ENCODE results near the gene HOXA5. TPM values are rescaled to one million over a fixed set of nuclear protein-coding genes. Genes with fewer than 3 reads are reported as not detected.

The HOXA5 gene
- total RNA-seq, 1 donor from 2014 or later = not detected

DNA sequence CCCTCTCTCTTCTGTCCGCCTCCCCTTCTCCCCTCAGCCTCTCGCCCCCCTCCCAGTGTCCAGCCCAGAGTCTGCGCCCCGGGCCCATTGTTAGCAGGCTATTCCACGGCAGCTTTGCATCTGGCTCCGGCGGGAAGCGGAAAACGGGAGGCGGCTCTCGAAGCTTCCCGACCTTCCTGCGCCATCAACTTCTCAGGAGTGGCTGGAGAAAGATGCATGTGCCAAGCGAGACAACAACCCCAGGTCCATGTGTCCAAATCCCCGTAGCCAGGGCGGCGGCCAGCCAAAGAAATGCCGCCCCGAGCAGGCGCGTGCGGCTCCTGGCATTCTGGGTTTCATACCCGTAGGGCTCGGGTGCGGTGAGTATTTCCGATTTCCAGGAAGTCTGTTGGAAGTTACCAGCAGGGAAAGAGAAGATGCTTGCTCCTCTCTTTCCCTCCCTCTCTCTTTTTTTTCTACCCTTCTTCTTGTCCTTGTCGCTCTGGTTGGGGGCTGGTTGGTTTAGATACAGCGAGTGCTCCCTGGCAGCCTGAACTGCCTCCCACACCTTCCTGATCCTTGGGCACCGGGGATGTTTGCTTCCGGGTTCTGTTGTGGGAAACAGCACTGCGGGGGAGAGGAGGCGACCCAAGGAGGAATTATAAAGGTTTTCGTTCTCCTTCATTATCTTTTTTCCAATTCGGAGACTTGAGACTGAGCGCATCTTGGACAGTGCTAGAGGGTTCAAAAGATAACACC lies 39.8 kb downstream of the HOXA5 start:
- peak overlapping the region; percentile 18 for H3K4me3 Mint-ChIP-seq (ENCODE audit: unreplicated experiment)
- TF ChIP-seq, protein P1, sequence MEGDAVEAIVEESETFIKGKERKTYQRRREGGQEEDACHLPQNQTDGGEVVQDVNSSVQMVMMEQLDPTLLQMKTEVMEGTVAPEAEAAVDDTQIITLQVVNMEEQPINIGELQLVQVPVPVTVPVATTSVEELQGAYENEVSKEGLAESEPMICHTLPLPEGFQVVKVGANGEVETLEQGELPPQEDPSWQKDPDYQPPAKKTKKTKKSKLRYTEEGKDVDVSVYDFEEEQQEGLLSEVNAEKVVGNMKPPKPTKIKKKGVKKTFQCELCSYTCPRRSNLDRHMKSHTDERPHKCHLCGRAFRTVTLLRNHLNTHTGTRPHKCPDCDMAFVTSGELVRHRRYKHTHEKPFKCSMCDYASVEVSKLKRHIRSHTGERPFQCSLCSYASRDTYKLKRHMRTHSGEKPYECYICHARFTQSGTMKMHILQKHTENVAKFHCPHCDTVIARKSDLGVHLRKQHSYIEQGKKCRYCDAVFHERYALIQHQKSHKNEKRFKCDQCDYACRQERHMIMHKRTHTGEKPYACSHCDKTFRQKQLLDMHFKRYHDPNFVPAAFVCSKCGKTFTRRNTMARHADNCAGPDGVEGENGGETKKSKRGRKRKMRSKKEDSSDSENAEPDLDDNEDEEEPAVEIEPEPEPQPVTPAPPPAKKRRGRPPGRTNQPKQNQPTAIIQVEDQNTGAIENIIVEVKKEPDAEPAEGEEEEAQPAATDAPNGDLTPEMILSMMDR (IDR thresholded peaks at IDR 0.05; ENCODE audit: partially characterized antibody, unreplicated experiment) = no peak
- H3K27ac Mint-ChIP-seq (ENCODE audit: unreplicated experiment) = no peak overlapping the region
- H3K36me3 Mint-ChIP-seq (ENCODE audit: unreplicated experiment) = peaks cover 4% of the 10 kb centered on the region
- peaks cover 43% of the 10 kb centered on the region for H3K9me3 Mint-ChIP-seq (ENCODE audit: unreplicated experiment)
- no peak for DNase-seq
- peaks cover 14% of the 10 kb centered on the region for H3K4me1 Mint-ChIP-seq (ENCODE audit: low read depth, unreplicated experiment)
- peaks cover 67% of the 10 kb centered on the region for H3K27me3 Mint-ChIP-seq (ENCODE audit: unreplicated experiment)

DNA sequence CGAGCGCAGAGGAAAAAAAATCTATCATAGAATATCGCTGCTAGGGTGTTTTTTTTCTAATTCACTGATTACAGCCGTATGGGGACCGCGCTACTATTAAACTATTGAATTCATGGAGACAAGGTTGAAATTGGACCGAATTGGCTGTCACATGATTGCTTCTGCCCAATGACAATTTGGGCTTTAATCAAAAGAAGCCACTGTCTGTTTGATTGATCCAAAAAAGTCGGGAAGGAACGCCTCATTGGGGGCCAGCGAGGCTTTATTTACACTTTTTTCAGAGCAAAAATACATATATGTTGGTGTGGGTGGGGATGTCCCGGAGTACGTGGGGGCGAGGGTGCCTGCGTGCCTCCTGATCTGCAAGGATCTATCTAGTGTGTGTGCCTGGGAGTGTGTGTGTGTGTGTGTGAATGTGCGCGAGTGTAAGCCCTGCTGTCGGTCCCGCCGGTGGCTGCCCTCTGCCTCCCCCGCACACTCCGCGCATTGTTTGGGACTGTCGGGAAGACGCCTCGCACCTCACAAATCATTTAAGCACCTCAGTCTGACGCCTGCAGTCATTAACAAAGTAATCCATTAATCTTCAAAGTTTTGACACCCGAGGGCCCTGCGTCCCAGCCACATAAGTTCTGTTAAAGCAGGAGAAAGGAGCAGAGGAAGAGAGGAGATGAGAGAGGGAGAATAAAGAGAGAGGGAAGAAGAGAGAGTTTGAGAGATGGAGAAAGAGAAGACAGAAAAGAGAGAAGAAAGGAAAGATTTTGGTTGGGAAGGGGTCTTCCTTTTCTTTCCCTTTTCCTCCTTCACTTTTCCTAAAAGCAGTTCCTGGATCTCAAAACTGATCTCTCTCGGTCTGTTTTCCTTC lies 40.7 kb downstream of the HOXA5 start, which contains the start of gene HOXA2:
Gene HOXA2 (minus strand): TSS at position 103 of the 862 bp plus-strand sequence. CDS start 183 bp downstream, outside the sequence.
- Mint-ChIP-seq H3K27me3 (ENCODE audit: unreplicated experiment) (peaks cover 70% of the 10 kb centered on the region), H3K27ac (ENCODE audit: unreplicated experiment) (peak within 1 kb of the TSS; percentile 49)

DNA sequence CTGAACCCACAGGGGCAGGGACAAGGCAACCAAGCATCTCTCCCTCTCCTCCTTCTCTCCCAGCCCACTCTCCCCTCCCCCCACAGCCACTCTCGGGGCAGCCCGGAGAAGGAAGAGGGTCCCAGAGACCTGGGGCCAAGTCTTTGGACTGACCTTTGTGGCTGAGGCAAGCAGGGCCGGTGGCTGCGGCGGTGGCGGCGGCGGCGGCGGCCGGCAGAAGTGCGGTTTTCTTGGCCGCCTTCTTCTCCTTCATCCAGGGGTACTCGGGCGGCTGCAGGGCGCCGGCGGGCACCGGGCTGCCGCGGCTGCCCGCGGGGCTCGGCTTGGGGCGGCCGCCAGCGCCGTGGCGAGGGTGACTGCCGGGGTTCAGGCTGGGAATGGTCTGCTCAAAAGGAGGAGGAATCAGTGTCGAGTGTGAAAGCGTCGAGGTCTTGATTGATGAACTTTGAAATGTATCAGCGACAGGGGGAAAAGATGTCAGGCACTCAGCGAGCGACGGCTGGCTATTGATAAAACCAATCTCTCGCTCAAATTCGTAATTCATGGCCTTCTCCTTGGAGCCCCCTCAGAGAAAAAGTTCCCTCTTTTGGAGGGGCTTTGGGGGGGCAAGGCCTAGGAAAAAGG lies 41.4 kb downstream of the HOXA5 start:
- no peak for DNase-seq
- Mint-ChIP-seq H3K4me3 (ENCODE audit: unreplicated experiment) (no peak overlapping the region), H3K36me3 (ENCODE audit: unreplicated experiment) (peaks cover 4% of the 10 kb centered on the region), H3K4me1 (ENCODE audit: low read depth, unreplicated experiment) (peaks cover 14% of the 10 kb centered on the region), H3K27me3 (ENCODE audit: unreplicated experiment) (peaks cover 71% of the 10 kb centered on the region), H3K9me3 (ENCODE audit: unreplicated experiment) (peaks cover 39% of the 10 kb centered on the region), H3K27ac (ENCODE audit: unreplicated experiment) (peak overlapping the region; percentile 49)
- TF ChIP-seq, protein P1 (IDR thresholded peaks at IDR 0.05; ENCODE audit: partially characterized antibody, unreplicated experiment) = no peak

More for the DNA sequence above, 40.7 kb downstream of the HOXA5 start, which contains the start of gene HOXA2:
- no peak for DNase-seq
- TF ChIP-seq, protein P1 (IDR thresholded peaks at IDR 0.05; ENCODE audit: partially characterized antibody, unreplicated experiment) = no peak
- Mint-ChIP-seq H3K4me3 (ENCODE audit: unreplicated experiment) (peak within 1 kb of the TSS; percentile 27), H3K36me3 (ENCODE audit: unreplicated experiment) (peaks cover 4% of the 10 kb centered on the region), H3K9me3 (ENCODE audit: unreplicated experiment) (peaks cover 44% of the 10 kb centered on the region), H3K4me1 (ENCODE audit: low read depth, unreplicated experiment) (peaks cover 13% of the 10 kb centered on the region)

DNA sequence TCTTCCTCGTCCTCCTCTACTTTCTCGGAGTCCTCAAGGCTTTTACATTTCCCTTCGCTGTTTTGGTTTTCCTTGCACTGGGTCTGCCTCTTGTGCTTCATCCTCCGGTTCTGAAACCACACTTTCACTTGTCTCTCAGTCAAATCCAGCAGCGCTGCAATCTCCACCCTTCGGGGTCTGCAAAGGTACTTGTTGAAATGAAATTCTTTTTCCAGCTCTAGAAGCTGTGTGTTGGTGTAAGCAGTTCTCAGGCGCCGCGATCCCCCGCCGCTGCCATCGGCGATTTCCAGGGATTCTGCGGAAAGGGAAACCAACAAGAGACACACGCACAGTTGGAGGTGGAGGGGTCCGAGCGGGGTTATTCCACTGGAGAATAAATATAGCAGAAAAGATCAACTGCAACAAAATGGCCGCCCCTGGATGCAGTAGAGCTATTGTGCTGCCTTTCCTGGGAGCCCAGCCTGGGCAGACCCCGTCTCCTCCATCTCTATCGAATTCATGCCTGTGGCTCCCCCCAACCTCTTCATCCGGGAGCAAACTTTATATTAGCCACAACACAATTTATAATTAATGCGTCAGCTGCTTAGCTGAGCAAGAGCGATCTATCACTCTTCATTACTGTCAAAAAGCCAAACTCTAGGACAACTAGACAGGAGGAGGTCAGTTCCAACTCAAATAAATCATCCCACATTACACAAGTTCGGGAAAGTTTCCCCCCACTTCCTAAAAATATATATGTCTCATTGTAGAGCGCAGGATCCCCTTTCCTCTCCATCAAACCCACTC lies 42.1 kb downstream of the HOXA5 start:
- Mint-ChIP-seq H3K9me3 (ENCODE audit: unreplicated experiment) (peaks cover 35% of the 10 kb centered on the region), H3K27ac (ENCODE audit: unreplicated experiment) (peak overlapping the region; percentile 49), H3K36me3 (ENCODE audit: unreplicated experiment) (peaks cover 4% of the 10 kb centered on the region), H3K4me3 (ENCODE audit: unreplicated experiment) (peak overlapping the region; percentile 43), H3K27me3 (ENCODE audit: unreplicated experiment) (peaks cover 71% of the 10 kb centered on the region), H3K4me1 (ENCODE audit: low read depth, unreplicated experiment) (peaks cover 14% of the 10 kb centered on the region)
- TF ChIP-seq, protein P1 (IDR thresholded peaks at IDR 0.05; ENCODE audit: partially characterized antibody, unreplicated experiment) = no peak
- DNase-seq = no peak

All from glutamatergic neuron (in vitro differentiated cells).